Epidermal melanocyte (primary cell): ENCODE measurements around the gene CLEC17A.

Source experiments
- DNase-seq: peaks from one replicate; pipeline ENCODE4 v3.0.0; 2011; ENCODE audit warnings: low spot score; ENCODE audit not compliant: insufficient read length

The CLEC17A gene

GRCh38 chr19:14649020-14649419, 66.1 kb downstream of the CLEC17A start:
- no peak for DNase-seq

- DNase-seq = no peak
These were observed 67.3 kb downstream of the CLEC17A start for GRCh38 chr19:14650161-14650560.

- DNase-seq = no peak
These were observed 72.1 kb downstream of the CLEC17A start for GRCh38 chr19:14654786-14655560.

GRCh38 chr19:14655726-14656125, 72.8 kb downstream of the CLEC17A start:
- no peak for DNase-seq

- no peak for DNase-seq
These were observed 77.1 kb downstream of the CLEC17A start for GRCh38 chr19:14659874-14660489.

- no peak for DNase-seq
These were observed 78.6 kb downstream of the CLEC17A start for GRCh38 chr19:14661372-14661924.
